OCI-LY1 (cell line): Measurements from ENCODE around the gene SLC16A6.

ENCODE experiments used
- H2AFZ ChIP-seq: fragments of 200-600 bp; sonication (generic), shearing (Covaris generic); 2 replicates; pipeline ENCODE4 v1.6.0; 2014; ENCODE audit warnings: antibody characterized with exemption, mild to moderate bottlenecking, low read length
- H3F3A ChIP-seq: fragments of 200-600 bp; sonication (generic), shearing (Covaris generic); 2 replicates; pipeline ENCODE4 v1.6.0; 2014; ENCODE audit warnings: mild to moderate bottlenecking, antibody characterized with exemption, low read length, moderate library complexity; ENCODE audit not compliant: insufficient read depth
- H3K27ac ChIP-seq: fragments of 200-600 bp; sonication (generic); 2 replicates; pipeline ENCODE4 v1.5.1; 2014; ENCODE audit warnings: low read length, mixed run types, mild to moderate bottlenecking, low read depth; ENCODE audit not compliant: poor library complexity, severe bottlenecking
- H3K27me3 ChIP-seq: fragments of 200-600 bp; sonication (generic); 2 replicates; pipeline ENCODE4 v1.6.0; 2014; ENCODE audit warnings: antibody characterized with exemption, mild to moderate bottlenecking, low read length, moderate library complexity; ENCODE audit not compliant: insufficient read depth
- H3K36me3 ChIP-seq: fragments of 200-600 bp; sonication (generic); 2 replicates; pipeline ENCODE4 v1.6.1; 2014; ENCODE audit warnings: mild to moderate bottlenecking, antibody characterized with exemption, low read length, moderate library complexity, mixed read lengths; ENCODE audit not compliant: insufficient read depth
- H3K4me1 ChIP-seq: fragments of 200-600 bp; sonication (generic); 2 replicates; pipeline ENCODE4 v1.5.1; 2014; ENCODE audit warnings: mild to moderate bottlenecking, low read length, moderate library complexity; ENCODE audit not compliant: insufficient read depth, severe bottlenecking
- H3K4me2 ChIP-seq: fragments of 200-600 bp; sonication (generic), shearing (Covaris generic); 2 replicates; pipeline ENCODE4 v1.6.1; 2014; ENCODE audit warnings: low read length
- H3K4me3 ChIP-seq: fragments of 200-600 bp; sonication (generic); 2 replicates; pipeline ENCODE4 v1.5.1; 2014; ENCODE audit warnings: low read length, low read depth, mild to moderate bottlenecking, mixed read lengths; ENCODE audit not compliant: poor library complexity, severe bottlenecking
- H3K79me2 ChIP-seq: fragments of 200-600 bp; shearing (Covaris generic); 2 replicates; pipeline ENCODE4 v1.6.1; 2016; ENCODE audit warnings: mixed run types, low read length, mixed read lengths; ENCODE audit not compliant: insufficient read depth
- H3K9ac ChIP-seq: fragments of 200-600 bp; sonication (generic), shearing (Covaris generic); 2 replicates; pipeline ENCODE4 v1.6.1; 2014; ENCODE audit warnings: mild to moderate bottlenecking, low read length, mixed read lengths
- H3K9me2 ChIP-seq: fragments of 200-600 bp; sonication (generic), shearing (Covaris generic); 2 replicates; pipeline ENCODE4 v1.6.1; 2014; ENCODE audit warnings: low read depth, mild to moderate bottlenecking, low read length, mixed read lengths
- H3K9me3 ChIP-seq: fragments of 200-600 bp; shearing (Covaris generic); 2 replicates; pipeline ENCODE4 v1.6.1; 2014; ENCODE audit warnings: low read length, mixed read lengths
- H4K20me1 ChIP-seq: fragments of 200-600 bp; sonication (generic), shearing (Covaris generic); 2 replicates; pipeline ENCODE4 v1.6.0; 2016; ENCODE audit warnings: mild to moderate bottlenecking, low read length; ENCODE audit not compliant: insufficient read depth
- CTCF ChIP-seq: fragments of 200-600 bp; sonication (generic), shearing (Covaris generic); IDR thresholded peaks from 2 replicates; pipeline ENCODE4 v1.5.1; 2017; ENCODE audit warnings: mild to moderate bottlenecking, antibody characterized with exemption, low read length, moderate library complexity, mixed read lengths
- EZH2 ChIP-seq: fragments of 200-600 bp; sonication (generic), shearing (Covaris generic); IDR thresholded peaks from 2 replicates; pipeline ENCODE4 v1.8.0; 2017; ENCODE audit warnings: borderline replicate concordance, mixed run types, mild to moderate bottlenecking, antibody characterized with exemption, low read length, moderate library complexity, mixed read lengths

Gene SLC16A6

GRCh38 chr17:68297195-68297594 is 6.3 kb upstream of the SLC16A6 start:
- H3F3A ChIP-seq: no peaks in the 10 kb centered on the region
- no peaks in the 10 kb centered on the region for H3K9me3 ChIP-seq
- H3K36me3 ChIP-seq: no peaks in the 10 kb centered on the region
- H4K20me1 ChIP-seq: no peaks in the 10 kb centered on the region
- H3K27me3 ChIP-seq: no peaks in the 10 kb centered on the region
- H3K9ac ChIP-seq: no peak overlapping the region; the same call in 1 of the 2 replicates
- peak overlapping the region; percentile 7 for H3K27ac ChIP-seq
- no peak overlapping the region for H2AFZ ChIP-seq
- peaks cover 9% of the 10 kb centered on the region; the same call in 1 of the 2 replicates for H3K79me2 ChIP-seq
- no peak for TF ChIP-seq EZH2
- TF ChIP-seq CTCF: no peak
- no peak overlapping the region for H3K4me2 ChIP-seq
- no peak overlapping the region for H3K4me3 ChIP-seq
- H3K9me2 ChIP-seq: no peaks in the 10 kb centered on the region
- H3K4me1 ChIP-seq: peaks cover 40% of the 10 kb centered on the region

GRCh38 chr17:68296217-68297191 is 5.6 kb upstream of the SLC16A6 start:
- H3K27me3 ChIP-seq: no peaks in the 10 kb centered on the region
- no peaks in the 10 kb centered on the region for H3K36me3 ChIP-seq
- H3K27ac ChIP-seq: peak overlapping the region; percentile 7
- no peak overlapping the region for H2AFZ ChIP-seq
- no peaks in the 10 kb centered on the region for H3F3A ChIP-seq
- H3K4me1 ChIP-seq: peaks cover 40% of the 10 kb centered on the region
- no peaks in the 10 kb centered on the region for H3K9me3 ChIP-seq
- no peaks in the 10 kb centered on the region for H4K20me1 ChIP-seq
- TF ChIP-seq CTCF (no peak), EZH2 (no peak)
- no peak overlapping the region for H3K4me3 ChIP-seq
- H3K9ac ChIP-seq: no peak overlapping the region; the same call in 1 of the 2 replicates
- H3K79me2 ChIP-seq: peaks cover 9% of the 10 kb centered on the region; the same call in 1 of the 2 replicates
- no peak overlapping the region for H3K4me2 ChIP-seq
- no peaks in the 10 kb centered on the region for H3K9me2 ChIP-seq

GRCh38 chr17:68295086-68295485 is 4.2 kb upstream of the SLC16A6 start:
- Histone ChIP-seq H3K9me2 (no peaks in the 10 kb centered on the region), H2AFZ (no peak overlapping the region), H3K79me2 (peaks cover 16% of the 10 kb centered on the region), H3F3A (no peaks in the 10 kb centered on the region), H3K9me3 (no peaks in the 10 kb centered on the region), H4K20me1 (no peaks in the 10 kb centered on the region), H3K27ac (peak overlapping the region; percentile 52), H3K4me3 (no peak overlapping the region), H3K4me1 (peaks cover 40% of the 10 kb centered on the region), H3K36me3 (peaks cover 6% of the 10 kb centered on the region; the same call in 1 of the 2 replicates), H3K9ac (no peak overlapping the region), H3K4me2 (no peak overlapping the region), H3K27me3 (no peaks in the 10 kb centered on the region)
- no peak for TF ChIP-seq CTCF
- no peak for TF ChIP-seq EZH2
